Spleen (tissue), 11 donors: Measurements from ENCODE around the gene TSPYL6. TPM values are rescaled to one million over a fixed set of nuclear protein-coding genes. Genes with fewer than 3 reads are reported as not detected.

Experiments
- DNase-seq: peaks from one replicate; pipeline ENCODE4 v3.0.0-alpha.2; 2020
- H3K27ac ChIP-seq, 8 donors: fragments of 200-600 bp; sonication (generic) in 7 of 8; 1 replicate in 4 of 8; 2 replicates in 4 of 8; pipeline versions ENCODE4 v1.5.0 to v1.8.0; 2016 to 2021; ENCODE audit warnings: inconsistent platforms in 4 of 8, mild to moderate bottlenecking in 4 of 8, moderate library complexity in 1 of 8
- H3K27me3 ChIP-seq, 7 donors: fragments of 200-600 bp; sonication (generic) in 6 of 7; replicated peaks in 1 of 7; 1 replicate in 4 of 7; 2 replicates in 3 of 7; pipeline versions ENCODE4 v1.5.0 to v1.8.0; 2016 to 2021; ENCODE audit warnings: inconsistent platforms in 3 of 7, mild to moderate bottlenecking in 1 of 7
- H3K36me3 ChIP-seq, 6 donors: fragments of 200-600 bp; sonication (generic) in 5 of 6; 1 replicate in 4 of 6; 2 replicates in 2 of 6; pipeline versions ENCODE4 v1.5.0 to v1.8.0; 2016 to 2021; ENCODE audit warnings: inconsistent platforms in 2 of 6
- H3K4me1 ChIP-seq, 6 donors: fragments of 200-600 bp; sonication (generic) in 5 of 6; 1 replicate in 3 of 6; 2 replicates in 3 of 6; pipeline versions ENCODE4 v1.5.0 to v1.8.0; 2016 to 2021; ENCODE audit warnings: inconsistent platforms in 3 of 6
- H3K4me3 ChIP-seq, 8 donors: fragments of 200-600 bp; sonication (generic) in 7 of 8; 1 replicate in 4 of 8; 2 replicates in 4 of 8; pipeline versions ENCODE4 v1.5.0 to v1.8.0; 2016 to 2021; ENCODE audit warnings: inconsistent platforms in 4 of 8, mild to moderate bottlenecking in 4 of 8, moderate library complexity in 2 of 8
- H3K9me3 ChIP-seq, 8 donors: fragments of 200-600 bp; sonication (generic) in 7 of 8; 1 replicate in 4 of 8; 2 replicates in 4 of 8; pipeline versions ENCODE4 v1.5.0 to v1.8.0; 2016 to 2021; ENCODE audit warnings: inconsistent platforms in 4 of 8
- POLR2A ChIP-seq, 3 donors: fragments of 450-650 bp; IDR thresholded peaks; one replicate each; pipeline ENCODE4 v1.5.1; 2017; ENCODE audit warnings: antibody characterized with exemption in 3 of 3, mild to moderate bottlenecking in 1 of 3
- POLR2AphosphoS5 ChIP-seq, 3 donors: sonication (generic); formaldehyde crosslinking; IDR thresholded peaks; one replicate each; pipeline ENCODE4 v1.5.1; 2017; ENCODE audit warnings: antibody characterized with exemption in 3 of 3
- WGBS, 5 donors: extraction: QIAGEN DNeasy Blood & Tissue Kit in 3 of 5; methylation state at CpG; one replicate each; pipeline versions ENCODE4 v1.1.5 to v1.1.7; 2013 to 2018; 5-methylcytosine and 5-hydroxymethylcytosine counted together
- intact Hi-C: fragments of 100-400 bp; cut with DNase I; formaldehyde crosslinking; loops from one replicate; pipeline ENCODE4 v1.15.0; 2023; ENCODE audit warnings: low total_unique reads
- polyA plus RNA-seq, 3 donors: library from polyadenylated mRNA; stranded (reverse); fragments of 200-250 nt; gene quantifications; one replicate each; pipeline ENCODE4 v1.2.1, GENCODE V29; 2013
- total RNA-seq, 7 donors: library from RNA; depleted of rRNA in 3 of 7; stranded (reverse); fragments of >200 nt in 3 of 7; fragmentation: NEBNext Ultra II Directional in 4 of 7; extraction: Animal tissue kit (Norgen Biotek cat#: 25700) in 4 of 7; gene quantifications; one replicate each; pipeline versions ENCODE4 v1.1.0 to v1.2.1, GENCODE V29; 2016 to 2021
- TF ChIP-seq, protein P1 (sequence below), 11 experiments: fragments of 200-600 bp in 7 of 11; fragments of 450-650 bp in 4 of 11; sonication (generic) in 4 of 11; IDR thresholded peaks in 8 of 11; conservative IDR thresholded peaks in 3 of 11; 1 replicate in 7 of 11; 2 replicates in 4 of 11; pipeline versions ENCODE4 v1.4.0 to v1.8.0; 2016 to 2021; ENCODE audit warnings: antibody characterized with exemption in 11 of 11, inconsistent platforms in 4 of 11, mild to moderate bottlenecking in 1 of 11
- donor health status: healthy with polysubstance abuse.
- donor health status: DM: no; HTN: no; CAD: no; lungs with moderate emphysema.
- donor health status: DM: no; HTN: no; CAD: no.
- donor health status: Bipolar disorder and iron deficiency.
- donor health status: healthy.
- donor health status: DM: no; HTN: no; CAD: no.
- donor health status: DM: yes; HTN: yes; CAD: no.

Gene TSPYL6
- total and polyA plus RNA-seq, 10 donors = 0.14 to 0.33 TPM; not detected in 8

DNA sequence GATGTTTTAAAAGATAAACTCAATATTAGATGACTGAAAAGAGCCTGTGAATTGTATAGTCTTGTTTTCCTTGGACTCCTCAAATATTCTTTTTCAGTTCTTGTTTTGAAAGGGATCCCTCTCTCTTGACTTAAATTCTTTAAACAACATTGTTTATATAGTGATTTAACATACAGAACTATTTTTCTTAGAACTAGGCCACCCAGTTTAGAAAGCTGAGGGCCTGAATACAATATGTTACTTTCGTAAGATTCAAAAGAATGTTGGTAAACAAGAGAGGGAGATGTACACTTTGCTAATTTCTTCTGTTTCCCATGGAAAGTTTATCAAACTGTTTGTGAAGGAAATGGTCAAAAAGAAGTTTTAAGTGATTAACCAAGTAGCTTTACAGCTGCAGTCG lies 5.5 kb upstream of the TSPYL6 start:
- TF ChIP-seq POLR2AphosphoS5 (IDR thresholded peaks at IDR 0.05) = no peak

DNA sequence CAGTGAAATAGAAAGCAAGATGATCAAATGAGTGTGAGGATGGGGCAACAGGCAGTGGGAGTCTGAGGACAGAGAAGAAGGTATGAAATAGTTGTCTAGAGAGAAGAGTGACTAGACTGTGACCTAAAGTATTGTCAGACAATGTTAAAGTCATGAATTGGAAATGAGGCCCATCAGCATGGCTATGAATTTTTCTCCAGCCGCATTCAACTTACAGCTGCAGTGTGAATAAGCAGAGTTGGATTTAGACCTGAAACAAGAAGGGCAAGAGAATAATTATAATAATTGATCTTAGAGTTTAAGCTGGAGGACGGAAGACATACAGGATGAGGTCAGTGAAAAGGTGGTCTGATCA lies 4.2 kb upstream of the TSPYL6 start:
- peaks cover 0 to 19% (median 0%) of the 10 kb centered on the region in 8 donors for H3K9me3 ChIP-seq
- WGBS, 5 donors = 92 to 98% (median 95%) methylated on average over 2 of the region's 2 CpGs
- no peaks in the 10 kb centered on the region for H3K27me3 ChIP-seq
- DNase-seq = no peak
- TF ChIP-seq POLR2A (IDR thresholded peaks at IDR 0.05) (no peak), POLR2AphosphoS5 (IDR thresholded peaks at IDR 0.05) (no peak)
- TF ChIP-seq, protein P1, sequence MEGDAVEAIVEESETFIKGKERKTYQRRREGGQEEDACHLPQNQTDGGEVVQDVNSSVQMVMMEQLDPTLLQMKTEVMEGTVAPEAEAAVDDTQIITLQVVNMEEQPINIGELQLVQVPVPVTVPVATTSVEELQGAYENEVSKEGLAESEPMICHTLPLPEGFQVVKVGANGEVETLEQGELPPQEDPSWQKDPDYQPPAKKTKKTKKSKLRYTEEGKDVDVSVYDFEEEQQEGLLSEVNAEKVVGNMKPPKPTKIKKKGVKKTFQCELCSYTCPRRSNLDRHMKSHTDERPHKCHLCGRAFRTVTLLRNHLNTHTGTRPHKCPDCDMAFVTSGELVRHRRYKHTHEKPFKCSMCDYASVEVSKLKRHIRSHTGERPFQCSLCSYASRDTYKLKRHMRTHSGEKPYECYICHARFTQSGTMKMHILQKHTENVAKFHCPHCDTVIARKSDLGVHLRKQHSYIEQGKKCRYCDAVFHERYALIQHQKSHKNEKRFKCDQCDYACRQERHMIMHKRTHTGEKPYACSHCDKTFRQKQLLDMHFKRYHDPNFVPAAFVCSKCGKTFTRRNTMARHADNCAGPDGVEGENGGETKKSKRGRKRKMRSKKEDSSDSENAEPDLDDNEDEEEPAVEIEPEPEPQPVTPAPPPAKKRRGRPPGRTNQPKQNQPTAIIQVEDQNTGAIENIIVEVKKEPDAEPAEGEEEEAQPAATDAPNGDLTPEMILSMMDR (IDR thresholded peaks at IDR 0.05 in 8 of 11, conservative IDR thresholded peaks at IDR 0.05 in 3 of 11) = no peak
- no peak overlapping the region for H3K4me3 ChIP-seq
- peaks cover 0 to 9% (median 2%) of the 10 kb centered on the region in 6 donors for H3K36me3 ChIP-seq
- intact Hi-C loops = no loop called here
- H3K4me1 ChIP-seq = no peaks in the 10 kb centered on the region
- no peak overlapping the region for H3K27ac ChIP-seq

More for the DNA sequence above, 5.5 kb upstream of the TSPYL6 start:
- DNase-seq = no peak
- 72 to 84% (median 78%) methylated on average over 2 of the region's 2 CpGs for WGBS, 5 donors
- Histone ChIP-seq H3K27me3 (no peaks in the 10 kb centered on the region), H3K4me1 (no peaks in the 10 kb centered on the region), H3K4me3 (no peak overlapping the region), H3K36me3 (no peaks in the 10 kb centered on the region), H3K27ac (no peak overlapping the region), H3K9me3 (peaks cover 0 to 15% (median 0%) of the 10 kb centered on the region in 8 donors)
- intact Hi-C loops = no loop called here

DNA sequence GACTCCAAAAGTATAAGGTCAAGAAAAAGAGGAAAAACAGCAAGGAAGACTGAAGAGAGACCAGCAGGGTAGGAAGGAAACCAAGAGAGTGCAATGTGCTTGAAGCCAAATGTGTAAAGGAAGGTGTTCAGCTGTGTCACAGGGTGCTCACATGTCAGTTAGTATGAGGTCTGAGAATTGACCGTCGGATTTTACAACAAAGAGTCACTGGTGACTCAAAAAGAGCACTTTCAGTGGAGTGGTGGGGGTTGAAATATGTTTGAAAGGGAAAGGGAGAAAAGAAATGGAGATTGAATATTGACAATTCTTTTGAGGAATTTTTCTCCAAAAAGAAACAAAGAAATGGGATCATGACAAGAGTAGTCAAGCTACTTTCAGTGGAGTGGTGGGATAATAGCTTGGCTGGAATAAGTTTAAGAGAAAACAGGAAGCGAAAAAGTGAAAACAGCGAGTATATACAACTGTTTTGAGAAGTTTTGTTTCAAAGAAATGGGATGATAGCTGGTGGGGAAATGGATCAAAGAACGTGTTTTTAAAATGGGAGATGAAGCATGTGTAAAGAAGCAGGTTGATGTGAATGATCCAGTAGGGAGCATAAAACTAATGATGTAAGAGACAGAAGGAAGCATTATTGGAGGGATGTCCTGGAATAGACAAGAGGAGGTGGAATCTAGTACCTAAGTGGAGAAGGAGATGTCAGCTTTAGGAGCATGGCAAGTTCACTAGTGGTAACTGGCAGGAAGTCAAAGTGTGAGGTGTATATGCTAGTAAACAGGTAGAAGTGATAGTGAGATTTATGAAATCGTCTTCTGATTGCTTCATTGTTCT lies 3.6 kb upstream of the TSPYL6 start:
- intact Hi-C loops = no loop called here
- H3K36me3 ChIP-seq = peaks cover 0 to 14% (median 2%) of the 10 kb centered on the region in 6 donors
- DNase-seq = no peak
- 83 to 89% (median 86%) methylated on average over 6 of the region's 6 CpGs for WGBS, 5 donors
- no peaks in the 10 kb centered on the region for H3K4me1 ChIP-seq
- H3K4me3 ChIP-seq = no peak overlapping the region
- TF ChIP-seq POLR2A (IDR thresholded peaks at IDR 0.05) (no peak), POLR2AphosphoS5 (IDR thresholded peaks at IDR 0.05) (no peak)
- TF ChIP-seq, protein P1 (IDR thresholded peaks at IDR 0.05 in 8 of 11, conservative IDR thresholded peaks at IDR 0.05 in 3 of 11) = no peak
- H3K9me3 ChIP-seq = peaks cover 0 to 16% (median 0%) of the 10 kb centered on the region in 8 donors
- no peaks in the 10 kb centered on the region for H3K27me3 ChIP-seq
- H3K27ac ChIP-seq = no peak overlapping the region

DNA sequence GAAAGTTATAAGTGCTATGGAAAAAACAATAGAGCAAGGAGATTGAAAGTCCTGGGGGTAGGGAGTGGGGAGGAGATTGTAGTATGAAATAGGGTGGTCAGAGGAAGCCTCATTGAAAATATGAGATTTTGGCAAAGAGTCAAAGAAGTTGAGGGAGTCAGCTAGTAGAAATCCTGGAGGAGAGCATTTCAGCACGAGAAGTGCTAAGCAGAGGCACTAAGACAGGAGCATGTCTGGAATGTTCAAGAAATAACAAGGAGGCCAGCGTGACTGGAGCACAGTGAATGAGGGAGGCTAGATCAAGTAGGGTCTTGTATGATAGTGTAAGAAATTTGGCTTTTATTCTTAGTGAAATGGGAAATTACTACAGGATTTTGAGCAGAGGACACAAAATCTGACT lies 2.1 kb upstream of the TSPYL6 start:
- WGBS, 5 donors = 66 to 84% (median 82%) methylated on average over 2 of the region's 2 CpGs
- Histone ChIP-seq H3K27me3 (no peaks in the 10 kb centered on the region), H3K36me3 (peaks cover 0 to 14% (median 2%) of the 10 kb centered on the region in 6 donors), H3K4me3 (no peak overlapping the region), H3K9me3 (peaks cover 0 to 10% (median 0%) of the 10 kb centered on the region in 8 donors), H3K27ac (no peak overlapping the region), H3K4me1 (no peaks in the 10 kb centered on the region)
- no peak for TF ChIP-seq POLR2A (IDR thresholded peaks at IDR 0.05)
- intact Hi-C loops = no loop called here
- no peak for DNase-seq

DNA sequence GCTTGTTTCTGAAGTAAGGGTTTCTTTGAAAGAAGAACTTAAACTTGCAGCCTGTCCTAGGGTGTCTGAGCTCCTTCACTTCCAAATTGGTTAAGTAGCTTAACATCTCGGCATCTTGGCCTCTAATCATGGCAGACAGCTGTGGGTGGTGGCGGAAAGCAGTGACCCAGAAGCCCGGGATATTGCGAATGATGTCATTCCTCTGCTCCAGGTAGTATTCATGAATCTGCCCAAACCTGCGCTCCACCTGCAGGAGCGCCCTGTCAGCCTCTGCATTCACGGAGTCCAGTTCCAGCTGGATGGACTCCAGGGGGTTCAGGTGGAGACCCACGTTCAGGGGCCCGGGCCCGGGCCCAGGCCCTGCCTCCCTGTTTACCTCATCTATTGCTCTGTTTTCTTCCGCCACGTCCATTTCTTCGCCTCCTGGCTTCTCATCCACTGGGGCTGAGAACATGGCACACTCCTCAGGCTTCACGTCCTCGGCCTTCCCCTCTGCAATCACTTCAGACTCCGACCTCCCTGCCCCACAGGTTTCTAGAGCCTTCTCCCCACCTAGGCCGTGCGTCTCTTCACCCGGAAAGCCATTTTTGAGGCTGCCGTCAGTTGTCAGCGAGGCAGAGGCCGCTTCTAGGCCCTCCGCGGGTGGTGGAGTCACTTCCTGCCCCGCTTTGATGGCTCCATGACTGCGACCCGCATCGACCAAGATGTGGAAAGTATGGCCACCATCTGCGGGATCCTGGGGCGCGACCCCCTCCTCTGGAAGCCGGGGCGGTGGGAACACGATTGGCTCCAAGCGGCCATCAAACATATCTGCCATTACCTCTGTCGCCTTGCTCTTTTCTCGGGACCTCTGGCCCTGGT lies 569 bp downstream of the TSPYL6 start:
- Histone ChIP-seq H3K27ac (no peak overlapping the region), H3K4me3 (no peak overlapping the region), H3K36me3 (peaks cover 0 to 17% (median 2%) of the 10 kb centered on the region in 6 donors), H3K9me3 (peaks cover 0 to 10% (median 0%) of the 10 kb centered on the region in 8 donors), H3K27me3 (no peaks in the 10 kb centered on the region), H3K4me1 (no peaks in the 10 kb centered on the region)
- TF ChIP-seq POLR2AphosphoS5 (IDR thresholded peaks at IDR 0.05) = no peak
- no peak for TF ChIP-seq POLR2A (IDR thresholded peaks at IDR 0.05)
- TF ChIP-seq, protein P1 (IDR thresholded peaks at IDR 0.05 in 8 of 11, conservative IDR thresholded peaks at IDR 0.05 in 3 of 11) = no peak
- intact Hi-C loops = no loop called here
- 92 to 96% (median 95%) methylated on average over 37 of the region's 37 CpGs for whole genome bisulfite sequencing, 5 donors
- DNase-seq = no peak
